ENCODE results near the gene SETD5. TPM values are rescaled to one million over a fixed set of nuclear protein-coding genes. Genes with fewer than 3 reads are reported as not detected.

SETD5 gene, protein sequence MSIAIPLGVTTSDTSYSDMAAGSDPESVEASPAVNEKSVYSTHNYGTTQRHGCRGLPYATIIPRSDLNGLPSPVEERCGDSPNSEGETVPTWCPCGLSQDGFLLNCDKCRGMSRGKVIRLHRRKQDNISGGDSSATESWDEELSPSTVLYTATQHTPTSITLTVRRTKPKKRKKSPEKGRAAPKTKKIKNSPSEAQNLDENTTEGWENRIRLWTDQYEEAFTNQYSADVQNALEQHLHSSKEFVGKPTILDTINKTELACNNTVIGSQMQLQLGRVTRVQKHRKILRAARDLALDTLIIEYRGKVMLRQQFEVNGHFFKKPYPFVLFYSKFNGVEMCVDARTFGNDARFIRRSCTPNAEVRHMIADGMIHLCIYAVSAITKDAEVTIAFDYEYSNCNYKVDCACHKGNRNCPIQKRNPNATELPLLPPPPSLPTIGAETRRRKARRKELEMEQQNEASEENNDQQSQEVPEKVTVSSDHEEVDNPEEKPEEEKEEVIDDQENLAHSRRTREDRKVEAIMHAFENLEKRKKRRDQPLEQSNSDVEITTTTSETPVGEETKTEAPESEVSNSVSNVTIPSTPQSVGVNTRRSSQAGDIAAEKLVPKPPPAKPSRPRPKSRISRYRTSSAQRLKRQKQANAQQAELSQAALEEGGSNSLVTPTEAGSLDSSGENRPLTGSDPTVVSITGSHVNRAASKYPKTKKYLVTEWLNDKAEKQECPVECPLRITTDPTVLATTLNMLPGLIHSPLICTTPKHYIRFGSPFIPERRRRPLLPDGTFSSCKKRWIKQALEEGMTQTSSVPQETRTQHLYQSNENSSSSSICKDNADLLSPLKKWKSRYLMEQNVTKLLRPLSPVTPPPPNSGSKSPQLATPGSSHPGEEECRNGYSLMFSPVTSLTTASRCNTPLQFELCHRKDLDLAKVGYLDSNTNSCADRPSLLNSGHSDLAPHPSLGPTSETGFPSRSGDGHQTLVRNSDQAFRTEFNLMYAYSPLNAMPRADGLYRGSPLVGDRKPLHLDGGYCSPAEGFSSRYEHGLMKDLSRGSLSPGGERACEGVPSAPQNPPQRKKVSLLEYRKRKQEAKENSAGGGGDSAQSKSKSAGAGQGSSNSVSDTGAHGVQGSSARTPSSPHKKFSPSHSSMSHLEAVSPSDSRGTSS (N-terminal part only)
- total RNA-seq (2014; rRNA removed; shearing (Covaris generic); ENCODE audit: low replicate concordance): 18.4 and 33.9 TPM in 2 replicates

DNA sequence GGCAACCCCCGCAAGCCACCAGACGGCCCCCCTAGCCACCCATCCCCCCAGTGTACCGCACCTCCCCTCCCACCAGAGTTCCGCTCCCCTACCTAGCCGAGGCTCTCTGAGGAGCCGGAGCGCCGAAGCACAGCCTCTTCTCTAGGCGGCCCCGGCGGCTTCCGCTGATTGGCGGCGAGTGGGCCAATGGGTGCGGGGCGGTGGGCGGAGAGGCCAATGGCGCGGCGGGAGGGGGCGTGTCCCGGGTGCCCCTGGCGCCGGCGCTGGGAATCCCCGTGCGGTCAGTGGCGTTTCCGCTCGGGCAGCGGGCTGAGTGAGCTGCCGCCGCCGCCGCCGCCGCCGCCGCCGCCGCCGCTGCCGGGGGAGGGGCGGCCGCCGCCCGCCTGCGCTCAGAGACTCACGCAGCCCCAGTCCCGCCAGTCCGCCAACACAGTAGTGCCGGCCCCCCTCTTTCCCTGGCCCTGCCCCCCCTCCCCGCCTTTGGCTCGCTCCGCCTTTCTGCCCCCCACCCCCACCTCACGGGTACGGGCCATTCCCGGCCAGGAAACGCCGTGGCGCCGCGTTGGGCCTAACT, at the start of gene SETD5:
SETD5 (plus strand) TSS at position 284 of the 574 bp plus-strand sequence. CDS start 31,324 bp downstream, outside the sequence.
- peak; percentile 94 for DNase-seq
- no peaks in the 10 kb centered on the region for H3K27me3 ChIP-seq
- H3K4me3 ChIP-seq: peak within 1 kb of the TSS; percentile 85
- peaks cover 37% of the 10 kb centered on the region for H3K36me3 ChIP-seq
- no peaks in the 10 kb centered on the region for H3K9me3 ChIP-seq

DNA sequence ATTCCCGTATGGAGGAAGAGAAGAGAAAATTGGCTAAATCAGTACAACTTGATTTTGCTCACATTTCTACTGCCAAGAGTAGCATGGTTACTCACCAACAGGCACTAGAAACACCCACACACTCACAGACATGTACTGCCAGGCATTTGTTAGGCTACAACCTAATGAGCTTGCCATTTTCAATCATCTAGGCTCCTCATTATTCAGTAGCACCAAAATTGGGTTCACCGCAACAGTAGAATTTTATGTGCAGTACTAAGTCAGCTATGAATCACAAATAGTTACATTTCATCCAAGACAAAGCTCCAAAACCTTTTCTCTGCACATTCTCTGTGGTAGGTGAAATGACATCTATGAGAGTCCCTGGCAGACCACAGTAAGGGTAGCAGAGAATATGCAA, 49.5 kb upstream of the SETD5 start:
- Histone ChIP-seq H3K4me3 (no peak overlapping the region), H3K27me3 (no peaks in the 10 kb centered on the region), H3K9me3 (no peaks in the 10 kb centered on the region), H3K36me3 (no peaks in the 10 kb centered on the region)
- peak; percentile 67 for DNase-seq

DNA sequence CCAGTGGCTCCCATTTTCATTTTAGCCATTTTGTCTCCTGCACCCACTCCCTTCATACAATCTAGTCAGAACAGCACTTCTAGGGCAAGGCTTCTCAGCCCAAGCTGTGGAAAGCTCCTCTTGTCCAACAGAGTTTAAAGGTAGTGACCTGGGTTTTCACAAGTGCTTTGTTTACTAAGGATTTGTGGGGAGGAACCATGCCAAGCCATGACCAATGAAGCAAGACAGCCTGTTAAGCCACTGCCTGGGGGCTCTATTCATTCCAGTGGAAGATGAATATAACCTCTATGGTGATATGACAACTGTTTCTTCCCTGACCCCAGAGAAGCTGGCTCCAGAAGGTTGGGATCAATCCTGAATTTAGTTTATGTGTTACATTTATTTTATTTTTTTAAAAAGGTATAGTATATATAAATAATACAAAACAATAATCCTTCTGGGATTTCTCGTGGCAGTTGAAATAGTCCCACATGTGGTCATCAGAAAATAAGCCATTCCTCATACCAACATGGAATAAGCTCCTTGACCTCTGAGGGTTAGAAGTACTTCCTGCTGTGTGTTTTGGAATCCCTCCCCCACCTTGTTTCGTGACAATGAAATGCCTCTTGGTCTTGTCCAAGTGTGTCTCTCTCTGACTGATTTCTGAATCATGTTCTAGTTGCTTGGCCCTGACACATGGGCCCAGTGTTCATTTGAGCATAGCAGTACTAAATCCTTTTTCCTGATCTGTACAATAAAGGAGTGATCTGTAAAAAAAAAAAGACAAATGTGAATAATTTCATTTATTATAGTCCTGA, 47.9 kb upstream of the SETD5 start:
- no peaks in the 10 kb centered on the region for H3K27me3 ChIP-seq
- H3K4me3 ChIP-seq: no peak overlapping the region
- H3K9me3 ChIP-seq: no peaks in the 10 kb centered on the region
- no peaks in the 10 kb centered on the region for H3K36me3 ChIP-seq
- peak; percentile 86 for DNase-seq

DNA sequence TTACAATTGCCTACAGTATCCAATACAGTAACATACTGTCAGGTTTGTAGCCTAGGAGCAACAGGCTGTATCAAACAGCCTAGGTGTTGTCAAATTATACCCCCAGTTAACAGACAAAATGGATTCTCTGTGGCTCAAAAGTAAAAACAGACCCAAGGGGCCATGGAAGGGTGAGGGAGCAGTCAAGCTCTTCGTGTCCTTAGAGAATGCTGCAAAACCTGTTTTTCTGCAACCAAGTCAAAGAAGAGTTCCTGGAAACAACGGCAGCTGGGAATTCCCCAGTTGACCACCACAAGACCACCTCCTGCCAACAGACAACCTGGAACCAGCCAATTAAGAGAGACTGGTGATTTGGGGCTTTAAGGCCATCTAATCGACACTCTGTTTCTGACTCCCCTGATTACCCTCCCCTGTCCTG, 45.7 kb upstream of the SETD5 start:
- DNase-seq: no peak
- Histone ChIP-seq H3K36me3 (no peaks in the 10 kb centered on the region), H3K9me3 (no peaks in the 10 kb centered on the region), H3K4me3 (no peak overlapping the region), H3K27me3 (no peaks in the 10 kb centered on the region)

DNA sequence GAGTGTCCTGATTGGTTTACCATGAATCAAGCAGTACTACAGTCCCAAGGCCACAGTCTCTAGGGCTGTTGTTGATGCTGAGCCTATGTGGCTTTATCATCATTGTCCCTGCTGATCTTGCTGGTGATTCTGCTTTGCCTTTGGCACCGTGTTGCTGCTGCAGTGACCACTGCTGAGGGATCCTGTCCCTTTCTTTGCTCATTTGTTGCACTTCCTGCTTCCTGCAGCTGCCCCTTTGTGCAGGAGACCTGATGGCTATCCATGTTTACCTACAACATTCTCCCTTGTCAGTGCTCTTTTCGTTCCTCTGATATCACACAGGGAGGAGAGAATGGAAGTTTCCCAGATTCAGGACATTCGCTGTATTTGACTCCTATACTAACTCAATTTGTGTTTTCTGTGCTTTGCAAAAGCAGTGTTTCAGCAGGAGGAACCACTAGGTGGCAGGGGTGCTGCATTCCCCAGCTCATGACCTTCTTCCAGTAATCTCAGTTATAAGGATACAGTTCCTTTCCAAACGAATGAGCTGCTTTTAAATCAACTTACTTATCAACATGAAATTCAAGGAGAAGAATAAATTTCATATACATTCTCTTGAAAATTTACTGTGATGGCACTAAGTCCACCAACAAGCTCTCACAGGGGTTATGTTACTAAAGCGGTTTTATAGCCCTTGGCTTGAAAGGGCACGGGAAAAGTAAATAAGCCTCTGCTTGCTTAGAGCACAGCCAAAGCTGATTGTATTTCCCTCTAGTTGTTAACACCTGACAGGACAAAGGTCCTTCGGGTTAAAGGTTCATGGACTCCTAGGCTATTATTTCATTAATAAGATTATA, 44.3 kb upstream of the SETD5 start:
- DNase-seq: peak; percentile 52
- no peaks in the 10 kb centered on the region for H3K9me3 ChIP-seq
- no peak overlapping the region for H3K4me3 ChIP-seq
- no peaks in the 10 kb centered on the region for H3K27me3 ChIP-seq
- H3K36me3 ChIP-seq: no peaks in the 10 kb centered on the region

DNA sequence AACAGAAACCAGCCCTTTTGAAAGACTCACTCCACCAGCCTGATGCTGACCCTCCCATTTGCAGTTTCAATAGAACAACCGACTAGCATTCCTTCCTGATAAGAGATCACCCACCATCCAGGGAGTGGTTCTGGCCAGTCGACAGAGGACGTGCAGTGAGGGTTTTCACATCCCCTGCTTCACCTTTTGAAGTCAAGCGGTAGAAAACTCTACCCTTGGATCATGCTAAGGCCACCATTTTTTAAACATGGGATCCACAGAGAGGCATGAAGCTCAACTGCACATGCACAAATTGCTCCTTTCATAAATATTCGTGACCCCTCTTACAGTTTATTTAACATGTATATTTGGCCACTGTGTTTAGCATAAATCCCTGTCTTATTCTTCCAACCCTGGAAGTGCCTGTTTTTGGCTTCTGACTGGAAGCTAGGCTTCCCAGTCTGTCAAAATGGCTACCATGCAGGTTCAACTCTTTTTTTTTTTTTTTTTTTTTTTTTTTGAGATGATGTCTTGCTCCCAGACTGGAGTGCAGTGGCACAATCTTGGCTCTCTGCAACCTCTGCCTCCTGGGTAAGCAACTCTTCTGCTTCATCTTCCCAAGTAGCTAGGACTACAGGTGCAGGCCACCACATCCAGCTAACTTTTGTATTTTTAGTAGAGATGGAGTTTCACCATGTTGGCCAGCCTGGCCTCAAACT, 35.6 kb upstream of the SETD5 start:
- Histone ChIP-seq H3K27me3 (no peaks in the 10 kb centered on the region), H3K4me3 (peak overlapping the region; percentile 66), H3K36me3 (peaks cover 20% of the 10 kb centered on the region), H3K9me3 (no peaks in the 10 kb centered on the region)
- no peak for DNase-seq

DNA sequence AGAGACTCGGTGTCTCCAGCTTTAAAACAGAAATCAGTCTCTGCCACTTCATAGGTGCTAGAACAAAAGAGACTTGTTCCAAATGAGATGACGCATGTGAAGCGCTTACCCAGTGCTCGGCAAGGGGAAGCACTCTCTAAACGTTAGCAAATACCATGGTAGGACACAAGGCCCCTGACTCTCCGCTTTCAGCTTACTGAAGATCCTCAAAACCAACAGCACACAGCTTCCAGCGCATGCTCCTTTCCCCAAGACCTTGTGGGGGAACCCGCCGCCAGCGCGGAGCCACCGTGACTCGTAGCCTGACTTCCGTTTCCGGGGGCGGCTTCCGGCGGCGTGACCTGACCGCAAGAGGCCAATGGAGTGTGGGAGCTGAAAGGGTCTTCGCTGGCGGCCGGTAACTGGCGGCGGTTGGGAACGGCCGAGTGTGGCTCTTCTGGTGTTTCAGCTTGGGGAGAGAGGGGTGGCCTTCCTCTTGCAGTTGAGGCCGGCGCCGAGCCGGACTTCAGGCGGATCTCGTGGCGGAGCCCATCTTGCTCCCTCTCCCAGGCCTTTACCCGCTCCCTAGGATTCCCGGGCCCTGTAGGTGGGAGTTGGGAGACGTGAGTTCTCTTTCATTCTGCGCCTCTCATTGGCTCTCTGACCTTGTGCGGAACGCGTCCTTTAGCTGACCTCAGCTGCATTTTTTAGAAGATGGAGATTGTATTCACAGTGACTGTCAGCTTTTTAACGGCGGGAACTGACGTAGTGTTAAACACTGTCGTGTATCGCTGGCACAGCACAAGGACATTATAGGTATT, 34.5 kb upstream of the SETD5 start, which contains the start of gene THUMPD3:
THUMPD3 (plus strand) TSS at position 324 of the 800 bp plus-strand sequence. CDS start 2,015 bp downstream, outside the sequence.
- Histone ChIP-seq H3K36me3 (peaks cover 28% of the 10 kb centered on the region), H3K27me3 (no peaks in the 10 kb centered on the region), H3K4me3 (peak within 1 kb of the TSS; percentile 66), H3K9me3 (no peaks in the 10 kb centered on the region)
- DNase-seq: peak; percentile 91

DNA sequence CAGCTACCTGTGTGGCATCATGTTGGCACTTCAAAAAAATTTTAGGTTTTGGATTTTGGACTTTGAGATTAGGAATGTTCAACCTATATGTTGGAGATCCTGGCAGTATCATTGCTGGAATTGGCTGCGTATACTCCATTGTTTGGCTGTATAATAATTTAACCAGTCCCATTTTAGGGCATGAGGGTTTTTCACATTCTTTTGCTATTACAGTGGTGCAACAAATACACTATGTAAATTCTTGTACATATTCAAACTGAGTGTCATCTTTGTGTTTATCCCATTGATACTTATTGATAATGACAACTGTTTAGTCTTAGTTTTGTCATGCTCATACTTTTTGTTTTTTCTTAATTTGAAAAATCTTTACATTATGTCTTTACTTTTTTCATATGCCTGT, 27.9 kb upstream of the SETD5 start:
- Histone ChIP-seq H3K36me3 (peaks cover 61% of the 10 kb centered on the region), H3K4me3 (no peak overlapping the region), H3K27me3 (no peaks in the 10 kb centered on the region), H3K9me3 (no peaks in the 10 kb centered on the region)
- no peak for DNase-seq

DNA sequence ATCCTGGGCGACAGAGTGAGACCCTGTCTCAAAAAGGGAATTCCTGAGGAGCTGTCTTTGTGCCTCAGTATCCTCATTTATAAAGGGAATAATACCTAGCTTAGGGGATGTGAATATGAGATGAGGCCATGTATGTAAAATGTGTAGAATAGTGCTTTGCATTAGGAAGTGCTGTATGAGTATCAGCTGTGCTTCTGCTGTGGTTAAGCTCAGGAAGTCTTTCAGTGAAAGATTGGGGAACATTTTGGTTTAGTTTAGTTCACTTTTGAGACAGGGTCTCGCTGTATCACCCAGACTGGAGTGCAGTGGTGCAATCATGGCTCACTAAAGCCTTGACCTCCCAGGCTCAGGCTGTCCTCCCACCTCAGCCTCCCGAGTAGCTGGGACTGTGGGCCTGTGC, 23.9 kb upstream of the SETD5 start:
- no peak for DNase-seq
- H3K36me3 ChIP-seq: peaks cover 62% of the 10 kb centered on the region
- H3K27me3 ChIP-seq: no peaks in the 10 kb centered on the region
- no peaks in the 10 kb centered on the region for H3K9me3 ChIP-seq
- no peak overlapping the region for H3K4me3 ChIP-seq

DNA sequence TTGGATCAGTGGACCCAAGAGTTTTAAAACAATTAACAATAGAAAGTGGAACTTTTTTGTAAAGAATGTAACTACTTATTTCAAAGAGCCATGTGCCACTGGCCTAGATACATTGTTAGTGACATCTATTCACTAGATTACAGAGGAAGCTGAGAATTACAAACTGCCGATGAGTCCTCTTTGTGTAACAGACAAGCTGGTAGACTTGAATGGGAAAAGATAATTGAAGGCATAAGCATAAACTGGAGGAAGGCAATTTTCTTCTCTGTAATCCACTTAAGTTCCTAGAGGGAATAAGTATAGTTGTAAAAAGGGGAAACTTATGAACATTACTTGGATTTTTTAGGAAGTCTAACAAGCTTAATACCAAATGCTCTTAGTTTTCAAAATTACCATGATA, 19.4 kb upstream of the SETD5 start:
- no peak for DNase-seq
- H3K36me3 ChIP-seq: peaks cover 40% of the 10 kb centered on the region
- no peak overlapping the region for H3K4me3 ChIP-seq
- H3K9me3 ChIP-seq: no peaks in the 10 kb centered on the region
- H3K27me3 ChIP-seq: no peaks in the 10 kb centered on the region

DNA sequence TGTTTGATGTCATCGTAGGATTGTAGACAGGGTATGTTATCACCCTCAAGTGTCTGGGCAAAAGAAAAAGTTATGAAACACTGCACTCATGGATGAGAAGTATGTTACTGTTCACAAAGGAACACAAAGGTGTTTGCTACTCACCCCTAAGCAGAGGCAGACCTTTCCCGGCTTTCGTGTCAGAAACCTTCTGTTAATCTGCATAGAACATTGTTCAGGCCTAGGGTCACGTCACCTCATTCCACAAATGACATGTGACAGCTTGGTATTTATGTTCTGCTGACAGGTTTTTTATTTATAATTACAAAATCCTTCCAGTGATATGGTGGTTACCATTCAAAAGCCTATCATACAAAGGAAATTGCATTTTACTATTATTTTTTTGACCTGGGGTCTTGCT, 18.1 kb upstream of the SETD5 start:
- Histone ChIP-seq H3K27me3 (no peaks in the 10 kb centered on the region), H3K4me3 (no peak overlapping the region), H3K9me3 (no peaks in the 10 kb centered on the region), H3K36me3 (peaks cover 45% of the 10 kb centered on the region)
- no peak for DNase-seq

DNA sequence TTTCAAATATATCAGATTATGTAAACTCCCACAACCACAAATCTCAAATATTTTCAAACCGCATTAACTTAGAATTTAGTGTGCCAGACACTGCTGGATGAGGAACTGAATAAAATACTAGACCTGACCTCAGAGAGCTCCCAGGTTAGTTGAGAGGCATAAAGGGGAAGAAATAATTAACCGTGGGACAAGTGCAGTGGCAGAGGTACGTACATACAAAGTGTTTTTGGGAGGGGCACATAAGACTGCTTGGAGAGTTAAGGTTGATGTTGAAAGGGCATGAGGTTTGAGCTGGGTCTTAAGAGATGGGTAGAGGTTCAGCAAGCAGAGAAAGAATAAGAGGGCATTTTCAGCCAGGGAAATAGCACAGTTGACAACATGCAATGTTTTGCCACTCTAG, 17.4 kb upstream of the SETD5 start:
- DNase-seq: no peak
- Histone ChIP-seq H3K36me3 (peaks cover 48% of the 10 kb centered on the region), H3K27me3 (no peaks in the 10 kb centered on the region), H3K9me3 (no peaks in the 10 kb centered on the region), H3K4me3 (no peak overlapping the region)

DNA sequence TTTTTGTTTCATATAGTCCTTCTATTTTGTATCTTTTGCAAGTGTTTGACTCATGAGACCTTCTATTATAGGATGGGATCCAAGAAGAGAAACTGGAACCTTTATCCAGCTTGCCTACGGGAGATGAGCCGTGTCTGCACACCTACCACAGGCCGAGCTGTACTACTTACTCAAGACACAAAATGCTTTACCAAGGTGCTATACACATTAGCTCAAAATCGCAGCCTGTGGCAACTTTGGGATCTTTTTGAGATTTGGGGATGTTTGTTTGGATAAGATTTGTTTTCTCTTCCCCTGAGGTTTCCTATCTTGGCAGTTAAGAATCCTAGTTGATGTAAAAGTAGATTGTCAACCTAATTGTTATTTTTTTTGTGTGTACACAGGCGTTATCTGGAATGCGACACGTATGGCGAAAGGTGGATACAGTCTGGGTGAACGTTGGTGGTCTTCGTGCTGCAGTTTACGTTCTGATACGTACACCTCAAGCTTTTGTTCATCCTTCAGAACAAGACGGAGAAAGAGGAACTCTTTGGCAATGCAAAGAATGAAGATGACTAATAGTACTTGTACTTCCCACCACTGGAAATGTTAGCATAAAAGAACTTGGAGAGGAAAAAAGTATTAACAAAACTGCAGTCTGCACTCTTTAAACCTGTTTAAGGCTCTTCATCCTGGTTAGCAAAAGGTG, 13.1 kb upstream of the SETD5 start:
- peaks cover 57% of the 10 kb centered on the region for H3K36me3 ChIP-seq
- DNase-seq: no peak
- no peaks in the 10 kb centered on the region for H3K27me3 ChIP-seq
- H3K9me3 ChIP-seq: no peaks in the 10 kb centered on the region
- no peak overlapping the region for H3K4me3 ChIP-seq

All from MG63 (cell line).